Upper lobe of left lung (tissue), 4 donors: ENCODE measurements around the gene PDCD6IP.

Experiments
- EP300 ChIP-seq, 4 donors: sonication (generic); formaldehyde crosslinking; IDR thresholded peaks; one replicate each; pipeline ENCODE4 v1.5.1; 2017; ENCODE audit warnings: antibody characterized with exemption in 4 of 4, control low read depth in 2 of 4
- POLR2A ChIP-seq, 4 donors: fragments of 450-650 bp; IDR thresholded peaks; one replicate each; pipeline ENCODE4 v1.5.1; 2016 to 2017; ENCODE audit warnings: antibody characterized with exemption in 4 of 4, mild to moderate bottlenecking in 2 of 4
- POLR2AphosphoS5 ChIP-seq, 2 donors: sonication (generic); formaldehyde crosslinking; IDR thresholded peaks; one replicate each; pipeline ENCODE4 v1.5.1; 2017; ENCODE audit warnings: antibody characterized with exemption in 2 of 2
- TF ChIP-seq, protein P1 (sequence below), 6 experiments: fragments of 450-650 bp in 4 of 6; fragments of 200-600 bp in 2 of 6; sonication (generic) in 2 of 6; IDR thresholded peaks; one replicate each; pipeline ENCODE4 v1.5.1; 2016 to 2019; ENCODE audit warnings: antibody characterized with exemption in 6 of 6

GRCh38 chr3:33839283-33839682, 40.9 kb downstream of the PDCD6IP start:
- no peak for TF ChIP-seq POLR2A (IDR thresholded peaks at IDR 0.05)
- TF ChIP-seq POLR2AphosphoS5 (IDR thresholded peaks at IDR 0.05), result no peak
- TF ChIP-seq, protein P1, sequence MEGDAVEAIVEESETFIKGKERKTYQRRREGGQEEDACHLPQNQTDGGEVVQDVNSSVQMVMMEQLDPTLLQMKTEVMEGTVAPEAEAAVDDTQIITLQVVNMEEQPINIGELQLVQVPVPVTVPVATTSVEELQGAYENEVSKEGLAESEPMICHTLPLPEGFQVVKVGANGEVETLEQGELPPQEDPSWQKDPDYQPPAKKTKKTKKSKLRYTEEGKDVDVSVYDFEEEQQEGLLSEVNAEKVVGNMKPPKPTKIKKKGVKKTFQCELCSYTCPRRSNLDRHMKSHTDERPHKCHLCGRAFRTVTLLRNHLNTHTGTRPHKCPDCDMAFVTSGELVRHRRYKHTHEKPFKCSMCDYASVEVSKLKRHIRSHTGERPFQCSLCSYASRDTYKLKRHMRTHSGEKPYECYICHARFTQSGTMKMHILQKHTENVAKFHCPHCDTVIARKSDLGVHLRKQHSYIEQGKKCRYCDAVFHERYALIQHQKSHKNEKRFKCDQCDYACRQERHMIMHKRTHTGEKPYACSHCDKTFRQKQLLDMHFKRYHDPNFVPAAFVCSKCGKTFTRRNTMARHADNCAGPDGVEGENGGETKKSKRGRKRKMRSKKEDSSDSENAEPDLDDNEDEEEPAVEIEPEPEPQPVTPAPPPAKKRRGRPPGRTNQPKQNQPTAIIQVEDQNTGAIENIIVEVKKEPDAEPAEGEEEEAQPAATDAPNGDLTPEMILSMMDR (IDR thresholded peaks at IDR 0.05), result no peak
- no peak for TF ChIP-seq EP300 (IDR thresholded peaks at IDR 0.05)
